ENCODE results near the gene HYAL3. TPM values are rescaled to one million over a fixed set of nuclear protein-coding genes. Genes with fewer than 3 reads are reported as not detected.

HYAL3 gene
- total RNA-seq, 1 experiment from 2014 or later, result 10.3 TPM

DNA sequence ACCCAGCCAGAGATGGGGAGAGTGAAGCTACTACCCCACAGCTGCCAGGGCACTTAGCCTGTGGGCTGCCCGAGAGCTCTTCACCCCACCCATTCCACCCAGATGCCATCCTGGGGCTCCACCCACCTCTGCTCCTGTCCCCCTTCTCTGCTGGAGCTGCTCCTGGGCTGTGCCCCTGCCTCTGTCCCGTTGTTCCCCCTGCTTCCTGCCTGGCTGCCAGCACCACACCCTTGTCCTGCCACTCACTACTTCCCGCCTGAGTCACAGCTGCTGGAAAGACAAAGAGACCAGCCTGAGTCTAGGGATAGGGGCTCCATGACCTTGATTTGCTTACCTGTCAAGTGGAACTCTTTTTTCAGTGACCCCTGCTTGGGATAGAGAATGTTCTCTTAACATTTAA lies 50.8 kb downstream of the HYAL3 start:
- POLR2A ChIA-PET, result interaction anchor here (0.9 to 2.7 kb wide), 3 partner anchors 12 to 43 kb away, joined by 3 to 34 read pairs (median 5); partner anchors contain the start of genes GNAI2 and IFRD2
- H3K9me3 ChIP-seq (ENCODE audit: control insufficient read depth in 1 of 2, insufficient read depth in 1 of 2, low read depth in 1 of 2, low read length in 2 of 2), result no peaks in the 10 kb centered on the region
- H3K79me2 ChIP-seq (ENCODE audit: insufficient read depth, low read length), result peaks cover 84% of the 10 kb centered on the region
- RAD21 ChIA-PET (ENCODE audit: low non-redundant PET in 1 of 2, low total read pairs in 2 of 2, uncharacterized antibody in 2 of 2, unreplicated experiment in 2 of 2), result no interaction called here
- intact Hi-C loops (cut with micrococcal nuclease), result no loop called here
- peak overlapping the region; percentile 77 for H3K9ac ChIP-seq (ENCODE audit: low read length)
- no peak for TF ChIP-seq SIN3A (IDR thresholded peaks at IDR 0.05; ENCODE audit: low read depth)
- TF ChIP-seq POLR2AphosphoS5 (IDR thresholded peaks at IDR 0.05; ENCODE audit: low read depth, low read length), result no peak; the same call in 1 of the 2 replicates
- TF ChIP-seq ZNF274 (IDR thresholded peaks at IDR 0.05; ENCODE audit: low read depth, low read length), result no peak
- TF ChIP-seq, protein P1, sequence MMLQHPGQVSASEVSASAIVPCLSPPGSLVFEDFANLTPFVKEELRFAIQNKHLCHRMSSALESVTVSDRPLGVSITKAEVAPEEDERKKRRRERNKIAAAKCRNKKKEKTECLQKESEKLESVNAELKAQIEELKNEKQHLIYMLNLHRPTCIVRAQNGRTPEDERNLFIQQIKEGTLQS (IDR thresholded peaks at IDR 0.05), result no peak
- no peak for TF ChIP-seq EZH2 (IDR thresholded peaks at IDR 0.05)
- TF ChIP-seq, protein P2, sequence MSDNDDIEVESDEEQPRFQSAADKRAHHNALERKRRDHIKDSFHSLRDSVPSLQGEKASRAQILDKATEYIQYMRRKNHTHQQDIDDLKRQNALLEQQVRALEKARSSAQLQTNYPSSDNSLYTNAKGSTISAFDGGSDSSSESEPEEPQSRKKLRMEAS (IDR thresholded peaks at IDR 0.05), result no peak
- TF ChIP-seq FOSL1 (IDR thresholded peaks at IDR 0.05; ENCODE audit: low read depth), result no peak
- no peak for TF ChIP-seq POLR2A (IDR thresholded peaks at IDR 0.05; ENCODE audit: borderline replicate concordance, extremely low read depth, insufficient read depth, insufficient read length)
- H3K27ac ChIP-seq (ENCODE audit: low read depth, low read length), result peak overlapping the region; percentile 86
- DNase-seq (ENCODE audit: low read depth, low spot score), result no peak
- H3K27me3 ChIP-seq (ENCODE audit: insufficient read depth, low read length), result no peaks in the 10 kb centered on the region
- no peaks in the 10 kb centered on the region for H4K20me1 ChIP-seq (ENCODE audit: insufficient read depth)
- no TSS peak for BruUV-seq (replicated peaks)
- ATAC-seq, result no peak
- H3K9me2 ChIP-seq (ENCODE audit: insufficient read depth), result no peaks in the 10 kb centered on the region
- H2AFZ ChIP-seq (ENCODE audit: low read depth, low read length, poor library complexity, severe bottlenecking), result no peak overlapping the region
- H3K36me3 ChIP-seq (ENCODE audit: control insufficient read depth in 1 of 2, insufficient read depth in 2 of 2, low read length in 2 of 2), result peaks cover 0 to 3% of the 10 kb centered on the region in 2 experiments; a peak in 1 of 4 replicates
- H3K4me2 ChIP-seq (ENCODE audit: low read length), result peak overlapping the region; percentile 93
- CTCF ChIA-PET, result interaction anchor here (1.0 to 4.7 kb wide), 3 partner anchors 11 to 54 kb away, joined by 3 to 46 read pairs (median 3); no protein-coding TSS in a partner anchor
- peak overlapping the region in 1 of 2 experiments; percentile 42; a peak in 3 of 4 replicates for H3K4me3 ChIP-seq (replicated peaks in 1 of 2; ENCODE audit: low read depth in 1 of 2, low read length in 2 of 2)
- peaks cover 38 to 95% of the 10 kb centered on the region in 2 experiments for H3K4me1 ChIP-seq (ENCODE audit: control insufficient read depth in 1 of 2, insufficient read depth in 2 of 2, low read length in 2 of 2)

DNA sequence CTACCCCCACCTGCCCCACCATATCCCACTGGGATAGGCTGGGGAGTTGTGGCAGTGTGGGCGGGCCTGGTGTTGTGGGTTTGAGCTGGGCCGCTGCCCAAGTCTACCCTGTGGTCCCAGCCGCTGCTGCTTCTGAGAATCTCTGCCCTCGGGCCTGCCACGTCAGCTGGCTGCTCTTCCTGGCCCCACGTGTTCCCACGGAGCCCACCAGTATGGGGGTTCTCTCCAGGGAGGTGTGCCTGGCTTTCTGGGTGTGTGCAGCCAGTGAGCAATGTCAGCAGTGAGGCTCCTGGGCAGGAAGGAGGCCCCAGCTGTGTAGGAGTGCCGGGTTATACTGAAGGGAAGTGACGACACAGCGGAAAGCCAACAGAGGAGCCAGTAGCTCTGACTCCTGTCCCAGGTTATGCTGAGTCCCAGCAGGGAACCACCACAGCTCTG lies 52.7 kb downstream of the HYAL3 start:
- peak; percentile 81 for DNase-seq (ENCODE audit: low read depth, low spot score)
- Histone ChIP-seq H2AFZ (ENCODE audit: low read depth, low read length, poor library complexity, severe bottlenecking) (no peak overlapping the region), H3K9me2 (ENCODE audit: insufficient read depth) (no peaks in the 10 kb centered on the region), H3K27me3 (ENCODE audit: insufficient read depth, low read length) (no peaks in the 10 kb centered on the region), H3K4me1 (ENCODE audit: control insufficient read depth in 1 of 2, insufficient read depth in 2 of 2, low read length in 2 of 2) (peaks cover 38 to 81% of the 10 kb centered on the region in 2 experiments), H3K4me2 (ENCODE audit: low read length) (peak overlapping the region; percentile 93), H3K36me3 (ENCODE audit: control insufficient read depth in 1 of 2, insufficient read depth in 2 of 2, low read length in 2 of 2) (peaks cover 0 to 3% of the 10 kb centered on the region in 2 experiments; a peak in 1 of 4 replicates), H3K9ac (ENCODE audit: low read length) (peak overlapping the region; percentile 77), H3K9me3 (ENCODE audit: control insufficient read depth in 1 of 2, insufficient read depth in 1 of 2, low read depth in 1 of 2, low read length in 2 of 2) (no peaks in the 10 kb centered on the region), H3K79me2 (ENCODE audit: insufficient read depth, low read length) (peaks cover 94% of the 10 kb centered on the region), H4K20me1 (ENCODE audit: insufficient read depth) (no peaks in the 10 kb centered on the region), H3K27ac (ENCODE audit: low read depth, low read length) (peak overlapping the region; percentile 86), H3K4me3 (replicated peaks in 1 of 2; ENCODE audit: low read depth in 1 of 2, low read length in 2 of 2) (peak overlapping the region; percentile 50 to 59)
- ATAC-seq, result peak; percentile 80
- RAD21 ChIA-PET (ENCODE audit: low non-redundant PET in 1 of 2, low total read pairs in 2 of 2, uncharacterized antibody in 2 of 2, unreplicated experiment in 2 of 2), result interaction anchor here (0.7 to 1.5 kb wide), 7 partner anchors 11 to 52 kb away, joined by 3 to 11 read pairs (median 7); partner anchors contain the start of genes GNAI2 (in 1 of the 2) and LSMEM2 (in 1 of the 2)
- intact Hi-C loops (cut with micrococcal nuclease), result loop anchor here (1.0 kb wide), 1 partner anchor 19 kb away; no protein-coding TSS in a partner anchor
- CTCF ChIA-PET, result interaction anchor here (0.5 to 4.7 kb wide), 26 partner anchors 8 to 1810 kb away, joined by 3 to 46 read pairs (median 5); partner anchors contain the start of genes GNAI2, GNAT1, HYAL3 and IFRD2
- BruUV-seq (replicated peaks), result TSS peak; percentile 79
- POLR2A ChIA-PET, result interaction anchor here (0.5 to 2.7 kb wide), 10 partner anchors 10 to 52 kb away, joined by 3 to 34 read pairs (median 5); partner anchors contain the start of gene GNAI2
- TF ChIP-seq ZFX (IDR thresholded peaks at IDR 0.05) (peak; percentile 57; the same call in 1 of the 2 replicates), CEBPB (IDR thresholded peaks at IDR 0.05; ENCODE audit: low read depth) (no peak), POLR2AphosphoS5 (IDR thresholded peaks at IDR 0.05; ENCODE audit: low read depth, low read length) (peak; percentile 75)
- TF ChIP-seq, protein P3, sequence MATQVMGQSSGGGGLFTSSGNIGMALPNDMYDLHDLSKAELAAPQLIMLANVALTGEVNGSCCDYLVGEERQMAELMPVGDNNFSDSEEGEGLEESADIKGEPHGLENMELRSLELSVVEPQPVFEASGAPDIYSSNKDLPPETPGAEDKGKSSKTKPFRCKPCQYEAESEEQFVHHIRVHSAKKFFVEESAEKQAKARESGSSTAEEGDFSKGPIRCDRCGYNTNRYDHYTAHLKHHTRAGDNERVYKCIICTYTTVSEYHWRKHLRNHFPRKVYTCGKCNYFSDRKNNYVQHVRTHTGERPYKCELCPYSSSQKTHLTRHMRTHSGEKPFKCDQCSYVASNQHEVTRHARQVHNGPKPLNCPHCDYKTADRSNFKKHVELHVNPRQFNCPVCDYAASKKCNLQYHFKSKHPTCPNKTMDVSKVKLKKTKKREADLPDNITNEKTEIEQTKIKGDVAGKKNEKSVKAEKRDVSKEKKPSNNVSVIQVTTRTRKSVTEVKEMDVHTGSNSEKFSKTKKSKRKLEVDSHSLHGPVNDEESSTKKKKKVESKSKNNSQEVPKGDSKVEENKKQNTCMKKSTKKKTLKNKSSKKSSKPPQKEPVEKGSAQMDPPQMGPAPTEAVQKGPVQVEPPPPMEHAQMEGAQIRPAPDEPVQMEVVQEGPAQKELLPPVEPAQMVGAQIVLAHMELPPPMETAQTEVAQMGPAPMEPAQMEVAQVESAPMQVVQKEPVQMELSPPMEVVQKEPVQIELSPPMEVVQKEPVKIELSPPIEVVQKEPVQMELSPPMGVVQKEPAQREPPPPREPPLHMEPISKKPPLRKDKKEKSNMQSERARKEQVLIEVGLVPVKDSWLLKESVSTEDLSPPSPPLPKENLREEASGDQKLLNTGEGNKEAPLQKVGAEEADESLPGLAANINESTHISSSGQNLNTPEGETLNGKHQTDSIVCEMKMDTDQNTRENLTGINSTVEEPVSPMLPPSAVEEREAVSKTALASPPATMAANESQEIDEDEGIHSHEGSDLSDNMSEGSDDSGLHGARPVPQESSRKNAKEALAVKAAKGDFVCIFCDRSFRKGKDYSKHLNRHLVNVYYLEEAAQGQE (IDR thresholded peaks at IDR 0.05; ENCODE audit: low read depth), result no peak

Measured in HCT116 (cell line).